Measurements from ENCODE around the gene ITGB3BP.

ITGB3BP gene

GRCh38 chr1:63454269-63454668, 68.8 kb downstream of the ITGB3BP start:
- H3K27ac ChIP-seq (ENCODE audit: low read length, poor library complexity, severe bottlenecking), result no peak overlapping the region
- no peak overlapping the region for H3K4me3 ChIP-seq (ENCODE audit: insufficient read depth in 1 of 2, low read depth in 1 of 2, low read length in 2 of 2)
- DNase-seq, result peak; percentile 12
- no peak overlapping the region for H3K23ac ChIP-seq (ENCODE audit: low read length in 2 of 2)
- H4K8ac ChIP-seq (ENCODE audit: low read length), result no peak overlapping the region
- no peak overlapping the region for H2AK5ac ChIP-seq (ENCODE audit: low read length, severe bottlenecking)
- no peak overlapping the region for H3K4ac ChIP-seq (ENCODE audit: low read depth in 1 of 2, low read length in 2 of 2)
- no peak overlapping the region for H2BK15ac ChIP-seq (ENCODE audit: low read depth, poor library complexity, severe bottlenecking)
- H2AFZ ChIP-seq (ENCODE audit: low read depth, low read length), result no peak overlapping the region
- H3K4me1 ChIP-seq (ENCODE audit: control insufficient read depth, insufficient read depth, low read depth, low read length), result no peaks in the 10 kb centered on the region
- no peaks in the 10 kb centered on the region for H3K27me3 ChIP-seq (ENCODE audit: control insufficient read depth in 1 of 2, insufficient read depth in 1 of 2, low read length in 2 of 2)
- H2BK5ac ChIP-seq (ENCODE audit: low read depth, low read length, poor library complexity, severe bottlenecking), result no peak overlapping the region
- H3K36me3 ChIP-seq (ENCODE audit: control insufficient read depth in 1 of 2, insufficient read depth in 2 of 2, low read depth in 1 of 2, low read length in 2 of 2), result peaks cover 0 to 2% of the 10 kb centered on the region in 2 experiments
- no peak overlapping the region for H3K14ac ChIP-seq (ENCODE audit: low read length in 2 of 2)
- H3K4me2 ChIP-seq (ENCODE audit: low read length, poor library complexity, severe bottlenecking), result no peak overlapping the region
- H4K91ac ChIP-seq (ENCODE audit: low read length), result no peak overlapping the region
- H3K9me3 ChIP-seq (ENCODE audit: control insufficient read depth, low read length), result no peaks in the 10 kb centered on the region
- no peak overlapping the region for H2BK120ac ChIP-seq (ENCODE audit: low read depth, low read length)
- H3K18ac ChIP-seq (ENCODE audit: low read depth in 1 of 2, low read length in 2 of 2), result no peak overlapping the region
- H2BK12ac ChIP-seq (ENCODE audit: low read length in 2 of 2), result no peak overlapping the region
- peaks cover 1% of the 10 kb centered on the region for H3K79me1 ChIP-seq (replicated peaks; ENCODE audit: low read length, poor library complexity, severe bottlenecking)
- no peak overlapping the region for H3K9ac ChIP-seq (ENCODE audit: low read length)

GRCh38 chr1:63453232-63453631, 69.8 kb downstream of the ITGB3BP start:
- peaks cover 1% of the 10 kb centered on the region for H3K79me1 ChIP-seq (replicated peaks; ENCODE audit: low read length, poor library complexity, severe bottlenecking)
- no peaks in the 10 kb centered on the region for H3K4me1 ChIP-seq (ENCODE audit: control insufficient read depth, insufficient read depth, low read depth, low read length)
- no peak overlapping the region for H3K9ac ChIP-seq (ENCODE audit: low read length)
- H3K23ac ChIP-seq (ENCODE audit: low read length in 2 of 2), result no peak overlapping the region
- no peak overlapping the region for H2BK15ac ChIP-seq (ENCODE audit: low read depth, poor library complexity, severe bottlenecking)
- no peaks in the 10 kb centered on the region for H3K9me3 ChIP-seq (ENCODE audit: control insufficient read depth, low read length)
- no peak overlapping the region for H2BK12ac ChIP-seq (ENCODE audit: low read length in 2 of 2)
- H3K36me3 ChIP-seq (ENCODE audit: control insufficient read depth in 1 of 2, insufficient read depth in 2 of 2, low read depth in 1 of 2, low read length in 2 of 2), result peaks cover 0 to 2% of the 10 kb centered on the region in 2 experiments
- H3K14ac ChIP-seq (ENCODE audit: low read length in 2 of 2), result no peak overlapping the region
- no peaks in the 10 kb centered on the region for H3K27me3 ChIP-seq (ENCODE audit: control insufficient read depth in 1 of 2, insufficient read depth in 1 of 2, low read length in 2 of 2)
- no peak overlapping the region for H2BK120ac ChIP-seq (ENCODE audit: low read depth, low read length)
- H2AFZ ChIP-seq (ENCODE audit: low read depth, low read length), result no peak overlapping the region
- no peak overlapping the region for H3K18ac ChIP-seq (ENCODE audit: low read depth in 1 of 2, low read length in 2 of 2)
- no peak for DNase-seq
- no peak overlapping the region for H2AK5ac ChIP-seq (ENCODE audit: low read length, severe bottlenecking)
- H3K4ac ChIP-seq (ENCODE audit: low read depth in 1 of 2, low read length in 2 of 2), result no peak overlapping the region
- no peak overlapping the region for H4K91ac ChIP-seq (ENCODE audit: low read length)
- H3K27ac ChIP-seq (ENCODE audit: low read length, poor library complexity, severe bottlenecking), result no peak overlapping the region
- H4K8ac ChIP-seq (ENCODE audit: low read length), result no peak overlapping the region
- H2BK5ac ChIP-seq (ENCODE audit: low read depth, low read length, poor library complexity, severe bottlenecking), result no peak overlapping the region
- no peak overlapping the region for H3K4me3 ChIP-seq (ENCODE audit: insufficient read depth in 1 of 2, low read depth in 1 of 2, low read length in 2 of 2)
- no peak overlapping the region for H3K4me2 ChIP-seq (ENCODE audit: low read length, poor library complexity, severe bottlenecking)
- no CpG with 5 or more reads among the region's 2 CpGs for WGBS

- H3K18ac ChIP-seq (ENCODE audit: low read depth in 1 of 2, low read length in 2 of 2), result no peak overlapping the region
- H3K9me3 ChIP-seq (ENCODE audit: control insufficient read depth, low read length), result no peaks in the 10 kb centered on the region
- H3K4me1 ChIP-seq (ENCODE audit: control insufficient read depth, insufficient read depth, low read depth, low read length), result no peaks in the 10 kb centered on the region
- no peak overlapping the region for H3K27ac ChIP-seq (ENCODE audit: low read length, poor library complexity, severe bottlenecking)
- H3K79me1 ChIP-seq (replicated peaks; ENCODE audit: low read length, poor library complexity, severe bottlenecking), result peaks cover 1% of the 10 kb centered on the region
- no peak overlapping the region for H2BK5ac ChIP-seq (ENCODE audit: low read depth, low read length, poor library complexity, severe bottlenecking)
- no peak overlapping the region for H2BK15ac ChIP-seq (ENCODE audit: low read depth, poor library complexity, severe bottlenecking)
- H2AFZ ChIP-seq (ENCODE audit: low read depth, low read length), result no peak overlapping the region
- no peak for DNase-seq
- no peak overlapping the region for H2AK5ac ChIP-seq (ENCODE audit: low read length, severe bottlenecking)
- H3K4me3 ChIP-seq (ENCODE audit: insufficient read depth in 1 of 2, low read depth in 1 of 2, low read length in 2 of 2), result no peak overlapping the region
- no peak overlapping the region for H4K91ac ChIP-seq (ENCODE audit: low read length)
- peaks cover 0 to 2% of the 10 kb centered on the region in 2 experiments for H3K36me3 ChIP-seq (ENCODE audit: control insufficient read depth in 1 of 2, insufficient read depth in 2 of 2, low read depth in 1 of 2, low read length in 2 of 2)
- no peak overlapping the region for H3K4me2 ChIP-seq (ENCODE audit: low read length, poor library complexity, severe bottlenecking)
- no peak overlapping the region for H3K4ac ChIP-seq (ENCODE audit: low read depth in 1 of 2, low read length in 2 of 2)
- no peak overlapping the region for H3K14ac ChIP-seq (ENCODE audit: low read length in 2 of 2)
- H2BK120ac ChIP-seq (ENCODE audit: low read depth, low read length), result no peak overlapping the region
- H3K9ac ChIP-seq (ENCODE audit: low read length), result no peak overlapping the region
- no peak overlapping the region for H3K23ac ChIP-seq (ENCODE audit: low read length in 2 of 2)
- no peak overlapping the region for H4K8ac ChIP-seq (ENCODE audit: low read length)
- H2BK12ac ChIP-seq (ENCODE audit: low read length in 2 of 2), result no peak overlapping the region
- H3K27me3 ChIP-seq (ENCODE audit: control insufficient read depth in 1 of 2, insufficient read depth in 1 of 2, low read length in 2 of 2), result no peaks in the 10 kb centered on the region
- no CpG with 5 or more reads among the region's 1 CpG for WGBS
Observed at GRCh38 chr1:63450416-63450815, 72.6 kb downstream of the ITGB3BP start.

GRCh38 chr1:63448731-63449246, 74.2 kb downstream of the ITGB3BP start:
- no peak overlapping the region for H2AFZ ChIP-seq (ENCODE audit: low read depth, low read length)
- no peak overlapping the region for H2BK120ac ChIP-seq (ENCODE audit: low read depth, low read length)
- no peak overlapping the region for H2BK15ac ChIP-seq (ENCODE audit: low read depth, poor library complexity, severe bottlenecking)
- no peaks in the 10 kb centered on the region for H3K4me1 ChIP-seq (ENCODE audit: control insufficient read depth, insufficient read depth, low read depth, low read length)
- H3K23ac ChIP-seq (ENCODE audit: low read length in 2 of 2), result no peak overlapping the region
- no peak overlapping the region for H2BK5ac ChIP-seq (ENCODE audit: low read depth, low read length, poor library complexity, severe bottlenecking)
- H3K36me3 ChIP-seq (ENCODE audit: control insufficient read depth in 1 of 2, insufficient read depth in 2 of 2, low read depth in 1 of 2, low read length in 2 of 2), result peaks cover 0 to 2% of the 10 kb centered on the region in 2 experiments
- no peak overlapping the region for H3K27ac ChIP-seq (ENCODE audit: low read length, poor library complexity, severe bottlenecking)
- no peak overlapping the region for H2AK5ac ChIP-seq (ENCODE audit: low read length, severe bottlenecking)
- no peaks in the 10 kb centered on the region for H3K9me3 ChIP-seq (ENCODE audit: control insufficient read depth, low read length)
- H2BK12ac ChIP-seq (ENCODE audit: low read length in 2 of 2), result no peak overlapping the region
- 100% methylated on average over 2 of the region's 3 CpGs for WGBS
- no peaks in the 10 kb centered on the region for H3K27me3 ChIP-seq (ENCODE audit: control insufficient read depth in 1 of 2, insufficient read depth in 1 of 2, low read length in 2 of 2)
- no peak overlapping the region for H3K4ac ChIP-seq (ENCODE audit: low read depth in 1 of 2, low read length in 2 of 2)
- H3K14ac ChIP-seq (ENCODE audit: low read length in 2 of 2), result no peak overlapping the region
- H4K91ac ChIP-seq (ENCODE audit: low read length), result no peak overlapping the region
- H4K8ac ChIP-seq (ENCODE audit: low read length), result no peak overlapping the region
- DNase-seq, result no peak
- H3K4me3 ChIP-seq (ENCODE audit: insufficient read depth in 1 of 2, low read depth in 1 of 2, low read length in 2 of 2), result no peak overlapping the region
- no peak overlapping the region for H3K18ac ChIP-seq (ENCODE audit: low read depth in 1 of 2, low read length in 2 of 2)
- peaks cover 1% of the 10 kb centered on the region for H3K79me1 ChIP-seq (replicated peaks; ENCODE audit: low read length, poor library complexity, severe bottlenecking)
- no peak overlapping the region for H3K4me2 ChIP-seq (ENCODE audit: low read length, poor library complexity, severe bottlenecking)
- peak overlapping the region; percentile 61 for H3K9ac ChIP-seq (ENCODE audit: low read length)

Measured in mesenchymal stem cell (in vitro differentiated cells and primary cell).